Neutrophil (primary cell): ENCODE data around the gene VPS72.
A peak's percentile ranks its signal among the peaks of the same experiment; 100 is the strongest.

Experiments
- H3K27ac ChIP-seq: fragments of 200-600 bp; sonication (generic); 2 replicates; pipeline ENCODE4 v1.5.1; 2016; ENCODE audit warnings: mild to moderate bottlenecking, moderate library complexity
- H3K27me3 ChIP-seq: fragments of 200-600 bp; sonication (generic); 2 replicates; pipeline ENCODE4 v1.6.0; 2016; ENCODE audit warnings: mild to moderate bottlenecking
- H3K36me3 ChIP-seq: fragments of 200-600 bp; sonication (generic); 2 replicates; pipeline ENCODE4 v1.5.1; 2017
- H3K4me1 ChIP-seq, 2 experiments: fragments of 200-600 bp in 1 of 2; sonication (generic) in 1 of 2; 1 replicate in 1 of 2; 2 replicates in 1 of 2; pipeline versions ENCODE4 v1.5.1 to v1.6.1; 2013 to 2016; ENCODE audit warnings: low read depth in 1 of 2, low read length in 1 of 2, mild to moderate bottlenecking in 1 of 2, moderate library complexity in 1 of 2; ENCODE audit not compliant: control insufficient read depth in 1 of 2, insufficient read depth in 1 of 2
- H3K4me3 ChIP-seq, 2 experiments: fragments of 200-600 bp in 1 of 2; sonication (generic) in 1 of 2; 1 replicate in 1 of 2; 2 replicates in 1 of 2; pipeline ENCODE4 v1.5.1; 2013 to 2016; ENCODE audit warnings: low read depth in 1 of 2, low read length in 1 of 2, mild to moderate bottlenecking in 1 of 2, moderate library complexity in 1 of 2
- H3K9me3 ChIP-seq: fragments of 200-600 bp; sonication (generic); 2 replicates; pipeline ENCODE4 v1.5.1; 2016
- CTCF ChIP-seq: fragments of 200-600 bp; sonication (generic); IDR thresholded peaks from 2 replicates; pipeline ENCODE4 v1.5.1; 2016; ENCODE audit warnings: antibody characterized with exemption

The VPS72 gene

DNA sequence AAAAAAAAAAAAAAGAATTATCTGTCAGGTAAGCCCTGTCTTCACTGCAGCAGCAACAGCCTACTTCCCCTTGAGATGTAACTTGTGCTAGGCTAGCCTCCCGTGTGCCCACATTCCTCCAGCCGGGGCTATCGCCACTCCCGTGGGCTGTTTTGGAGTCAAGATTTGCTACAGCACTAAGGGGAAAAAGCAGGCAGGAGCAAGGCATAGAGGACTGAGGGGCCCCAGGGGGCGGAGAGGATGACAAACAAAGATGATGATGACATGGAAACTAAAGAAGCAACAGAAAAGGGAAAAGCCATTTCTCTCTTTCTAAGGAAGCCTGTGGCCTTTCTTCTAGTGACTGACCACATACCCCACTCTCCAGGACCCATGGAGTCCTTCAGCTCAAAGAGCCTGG lies 31.7 kb downstream of the VPS72 start:
- TF ChIP-seq CTCF, result no peak
- no peaks in the 10 kb centered on the region for H3K9me3 ChIP-seq
- peak overlapping the region; percentile 71 to 97 for H3K4me3 ChIP-seq
- H3K36me3 ChIP-seq, result peaks cover 41% of the 10 kb centered on the region
- H3K27me3 ChIP-seq, result no peaks in the 10 kb centered on the region
- H3K27ac ChIP-seq, result peak overlapping the region; percentile 96
- H3K4me1 ChIP-seq, result peaks cover 48 to 69% of the 10 kb centered on the region in 2 experiments

DNA sequence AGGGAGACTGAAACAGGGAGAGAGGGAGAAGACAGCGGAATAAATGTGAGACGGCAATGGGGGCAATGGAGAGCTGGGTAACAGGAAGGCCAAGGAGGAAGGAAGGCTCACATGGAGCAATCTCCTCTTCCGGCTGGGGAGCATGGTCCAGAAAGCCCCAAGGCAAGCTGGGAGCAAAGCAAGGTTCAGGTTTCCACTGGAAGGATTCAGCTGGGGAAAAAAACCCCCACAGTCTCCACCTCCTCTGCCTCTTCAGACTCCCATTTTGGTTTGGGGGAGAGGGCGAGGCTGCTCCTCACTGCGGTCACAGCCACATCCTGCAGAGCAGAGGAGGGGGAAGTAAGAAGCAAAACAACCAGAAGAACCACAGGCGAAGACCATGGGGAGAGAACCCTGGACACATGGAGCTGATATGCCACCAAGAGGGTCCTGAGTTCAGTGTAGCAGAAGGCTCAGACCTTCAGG lies 32.9 kb downstream of the VPS72 start:
- Histone ChIP-seq H3K27me3 (no peaks in the 10 kb centered on the region), H3K9me3 (no peaks in the 10 kb centered on the region), H3K36me3 (peaks cover 31% of the 10 kb centered on the region), H3K4me1 (peaks cover 48 to 63% of the 10 kb centered on the region in 2 experiments), H3K4me3 (peak overlapping the region; percentile 71 to 97), H3K27ac (peak overlapping the region; percentile 96)
- TF ChIP-seq CTCF, result no peak

- H3K27me3 ChIP-seq, result no peaks in the 10 kb centered on the region
- peak within 1 kb of the TSS; percentile 71 to 97 for H3K4me3 ChIP-seq
- H3K4me1 ChIP-seq, result peaks cover 45 to 57% of the 10 kb centered on the region in 2 experiments
- no peaks in the 10 kb centered on the region for H3K9me3 ChIP-seq
- no peak for TF ChIP-seq CTCF
- peaks cover 27% of the 10 kb centered on the region for H3K36me3 ChIP-seq
- peak within 1 kb of the TSS; percentile 96 for H3K27ac ChIP-seq
Observed at GRCh38 chr1:151156515-151156819, 33.5 kb downstream of the VPS72 start, which contains the start of gene TNFAIP8L2. TSS of gene TNFAIP8L2 (plus strand) at chr1:151156649. CDS start at chr1:151158698, 2,049 bp downstream.

GRCh38 chr1:151147665-151148064 lies 42.3 kb downstream of the VPS72 start:
- TF ChIP-seq CTCF, result no peak
- Histone ChIP-seq H3K4me1 (peaks cover 16 to 23% of the 10 kb centered on the region in 2 experiments), H3K9me3 (no peaks in the 10 kb centered on the region), H3K36me3 (no peaks in the 10 kb centered on the region), H3K27me3 (peaks cover 55% of the 10 kb centered on the region), H3K4me3 (peak overlapping the region in 1 of 2 experiments; percentile 78), H3K27ac (no peak overlapping the region)

DNA sequence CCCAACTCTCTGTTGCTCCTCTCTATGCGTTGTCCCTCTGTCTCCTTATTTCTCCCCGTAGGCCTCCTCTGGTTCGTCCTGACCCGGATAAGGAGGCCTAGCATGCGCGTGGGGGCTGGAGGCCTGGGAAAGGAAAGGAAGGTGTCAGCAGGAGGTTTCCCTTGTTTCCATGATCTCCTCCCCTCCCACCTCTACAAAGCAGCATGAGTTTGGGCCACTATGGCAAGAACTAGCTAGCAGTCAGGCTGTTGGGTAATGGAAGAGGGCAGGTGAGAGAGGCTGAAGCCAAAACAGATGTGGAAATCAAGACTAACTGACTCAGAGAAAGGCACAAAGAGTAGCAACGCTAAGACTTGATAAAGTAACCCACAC lies 42.9 kb downstream of the VPS72 start:
- H3K4me3 ChIP-seq, result peak overlapping the region; percentile 78 to 99
- peaks cover 58% of the 10 kb centered on the region for H3K27me3 ChIP-seq
- H3K27ac ChIP-seq, result peak overlapping the region; percentile 45
- no peak for TF ChIP-seq CTCF
- H3K9me3 ChIP-seq, result no peaks in the 10 kb centered on the region
- no peaks in the 10 kb centered on the region for H3K36me3 ChIP-seq
- H3K4me1 ChIP-seq, result peaks cover 16 to 23% of the 10 kb centered on the region in 2 experiments
